T-helper 22 cell (primary cell): ENCODE results near the gene AEBP1.

Source experiments
- DNase-seq: peaks from one replicate; pipeline ENCODE4 v3.0.0-alpha.2; 2020; ENCODE audit warnings: low read depth

Gene AEBP1

DNA sequence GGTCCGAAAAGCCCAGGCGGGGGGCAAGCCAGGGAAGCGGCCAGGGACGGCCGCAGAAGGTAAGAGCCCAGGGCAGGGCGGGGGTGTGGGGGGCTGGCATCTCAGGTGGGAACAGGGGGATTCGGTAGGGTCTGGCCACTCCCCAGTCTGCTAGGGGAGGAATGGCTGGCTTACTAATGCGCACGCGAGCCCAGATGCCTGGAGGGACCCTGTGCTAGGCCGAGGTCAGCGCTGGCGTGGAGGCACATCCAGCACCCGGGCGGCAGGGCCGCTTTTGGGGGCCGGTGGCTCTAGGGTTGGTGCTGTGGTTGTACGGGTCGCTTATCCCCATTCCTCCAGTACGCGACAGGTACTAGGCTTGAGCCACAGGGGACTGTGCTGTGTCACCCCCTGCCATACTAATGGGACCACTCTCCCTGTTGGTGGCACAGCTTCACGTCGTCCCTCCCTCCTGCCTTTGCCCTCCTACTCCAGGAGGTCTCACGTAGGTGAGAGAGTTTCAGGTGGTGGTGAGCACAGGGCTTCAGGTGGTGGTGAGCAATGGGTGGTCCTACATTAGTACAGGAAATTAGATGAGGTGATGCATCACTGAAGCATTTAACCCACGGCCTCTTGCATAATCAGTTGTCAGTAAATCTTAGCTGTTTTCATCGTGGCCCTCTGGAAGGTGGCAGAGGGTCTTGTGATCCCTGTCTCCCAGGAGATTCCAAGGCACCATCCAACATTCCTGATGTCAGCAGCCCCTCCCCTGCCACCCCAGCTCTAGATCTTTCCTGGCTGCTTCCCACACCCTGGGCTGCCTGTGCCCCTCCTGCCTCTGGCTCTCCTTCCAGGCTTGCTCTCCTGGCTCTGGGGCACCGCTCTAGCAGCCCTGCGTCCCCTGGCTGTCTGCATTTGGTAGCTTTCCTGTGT is 971 bp downstream of the AEBP1 start:
- DNase-seq: no peak

GRCh38 chr7:44105832-44106231 is 1.7 kb downstream of the AEBP1 start:
- no peak for DNase-seq

GRCh38 chr7:44106311-44107065 is 2.3 kb downstream of the AEBP1 start:
- DNase-seq: no peak

DNA sequence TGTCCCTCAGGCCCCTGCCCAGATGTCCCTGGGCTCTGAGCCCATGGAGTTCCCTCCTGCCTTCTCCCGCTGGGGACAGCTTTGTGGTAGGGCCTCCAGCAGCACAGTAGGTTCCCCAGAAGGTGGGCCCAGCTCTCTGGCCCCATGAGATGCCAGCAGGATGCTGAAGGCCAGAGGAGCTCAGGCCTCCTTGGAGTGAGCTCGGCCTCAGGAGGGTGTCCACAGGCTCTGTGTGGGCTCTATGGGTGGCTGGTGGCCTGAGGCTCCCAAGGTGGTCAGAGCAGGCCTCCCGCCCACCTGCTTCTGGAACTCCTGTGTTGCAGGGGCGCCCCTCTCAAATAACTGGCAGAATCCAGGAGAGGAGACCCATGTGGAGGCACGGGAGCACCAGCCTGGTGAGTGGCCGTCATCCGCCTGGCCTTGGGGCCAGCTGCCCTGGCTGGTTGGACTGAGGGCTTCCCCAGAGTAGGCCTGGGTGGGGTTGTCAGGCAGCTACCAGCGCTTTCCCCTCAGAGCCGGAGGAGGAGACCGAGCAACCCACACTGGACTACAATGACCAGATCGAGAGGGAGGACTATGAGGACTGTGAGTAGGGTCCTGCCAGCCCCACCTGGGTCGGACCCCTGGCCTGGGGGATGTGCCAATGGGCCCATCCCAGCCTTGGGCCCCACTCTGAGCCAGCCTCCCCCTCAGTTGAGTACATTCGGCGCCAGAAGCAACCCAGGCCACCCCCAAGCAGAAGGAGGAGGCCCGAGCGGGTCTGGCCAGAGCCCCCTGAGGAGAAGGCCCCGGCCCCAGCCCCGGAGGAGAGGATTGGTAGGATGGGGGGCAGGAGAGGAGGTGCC is 3.2 kb downstream of the AEBP1 start:
- no peak for DNase-seq

- DNase-seq: no peak
Observed at GRCh38 chr7:44107961-44108767, 4.0 kb downstream of the AEBP1 start.

GRCh38 chr7:44108768-44109750 is 4.9 kb downstream of the AEBP1 start:
- no peak for DNase-seq

- DNase-seq: no peak
Observed at GRCh38 chr7:44109991-44110390, 5.8 kb downstream of the AEBP1 start.

GRCh38 chr7:44110719-44111635 is 6.8 kb downstream of the AEBP1 start:
- DNase-seq: no peak

DNA sequence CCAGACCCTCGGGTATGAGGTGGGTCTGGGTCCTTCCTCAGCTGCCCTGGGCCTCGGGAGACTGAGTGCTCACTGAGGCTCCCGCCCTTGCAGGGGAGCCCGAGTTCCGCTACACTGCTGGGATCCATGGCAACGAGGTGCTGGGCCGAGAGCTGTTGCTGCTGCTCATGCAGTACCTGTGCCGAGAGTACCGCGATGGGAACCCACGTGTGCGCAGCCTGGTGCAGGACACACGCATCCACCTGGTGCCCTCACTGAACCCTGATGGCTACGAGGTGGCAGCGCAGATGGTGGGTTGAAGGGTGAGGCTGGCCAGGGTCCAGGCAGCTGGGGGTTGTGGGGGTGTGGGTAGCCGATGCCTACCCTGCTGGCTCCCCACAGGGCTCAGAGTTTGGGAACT is 7.6 kb downstream of the AEBP1 start:
- DNase-seq: no peak

- DNase-seq: no peak
Observed at GRCh38 chr7:44112231-44112996, 8.3 kb downstream of the AEBP1 start.

GRCh38 chr7:44112997-44113763 is 9.0 kb downstream of the AEBP1 start:
- DNase-seq: no peak

GRCh38 chr7:44113764-44114354 is 9.7 kb downstream of the AEBP1 start:
- no peak for DNase-seq

DNA sequence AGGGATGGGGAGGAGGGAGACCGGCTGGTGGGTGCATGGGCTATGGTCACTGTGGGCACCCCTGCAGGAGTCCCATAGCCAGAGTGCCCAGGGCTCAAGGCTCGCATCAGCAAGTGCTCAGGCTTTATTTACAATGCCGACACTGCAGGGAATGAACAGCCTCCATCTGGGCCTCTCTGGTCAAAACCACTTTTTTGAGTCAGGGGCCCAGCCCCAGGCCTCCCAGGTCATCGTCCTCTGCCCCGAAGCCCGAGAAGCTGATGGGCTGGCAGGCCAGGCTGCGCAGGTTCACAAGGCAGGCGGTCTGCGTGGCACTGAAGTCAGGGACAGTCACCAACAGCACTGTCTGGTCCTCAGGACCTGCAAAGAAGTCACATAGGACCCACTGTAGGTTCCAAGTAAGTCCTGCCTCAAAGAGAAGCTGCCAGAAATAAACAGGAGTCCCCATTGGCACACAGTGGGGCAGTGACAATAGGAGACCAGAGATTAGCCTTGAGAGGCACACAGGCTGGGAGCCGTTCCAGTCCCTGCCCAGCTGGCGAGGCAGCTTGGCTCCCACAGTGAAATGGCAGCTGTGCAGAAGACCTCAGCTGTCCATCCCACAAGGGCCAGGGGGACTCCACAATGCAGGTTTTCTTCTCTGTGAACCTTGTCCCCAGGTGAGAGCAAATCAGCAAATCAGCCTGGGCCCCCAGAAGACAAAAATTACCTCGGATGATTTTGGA is 10.6 kb downstream of the AEBP1 start:
- no peak for DNase-seq

DNA sequence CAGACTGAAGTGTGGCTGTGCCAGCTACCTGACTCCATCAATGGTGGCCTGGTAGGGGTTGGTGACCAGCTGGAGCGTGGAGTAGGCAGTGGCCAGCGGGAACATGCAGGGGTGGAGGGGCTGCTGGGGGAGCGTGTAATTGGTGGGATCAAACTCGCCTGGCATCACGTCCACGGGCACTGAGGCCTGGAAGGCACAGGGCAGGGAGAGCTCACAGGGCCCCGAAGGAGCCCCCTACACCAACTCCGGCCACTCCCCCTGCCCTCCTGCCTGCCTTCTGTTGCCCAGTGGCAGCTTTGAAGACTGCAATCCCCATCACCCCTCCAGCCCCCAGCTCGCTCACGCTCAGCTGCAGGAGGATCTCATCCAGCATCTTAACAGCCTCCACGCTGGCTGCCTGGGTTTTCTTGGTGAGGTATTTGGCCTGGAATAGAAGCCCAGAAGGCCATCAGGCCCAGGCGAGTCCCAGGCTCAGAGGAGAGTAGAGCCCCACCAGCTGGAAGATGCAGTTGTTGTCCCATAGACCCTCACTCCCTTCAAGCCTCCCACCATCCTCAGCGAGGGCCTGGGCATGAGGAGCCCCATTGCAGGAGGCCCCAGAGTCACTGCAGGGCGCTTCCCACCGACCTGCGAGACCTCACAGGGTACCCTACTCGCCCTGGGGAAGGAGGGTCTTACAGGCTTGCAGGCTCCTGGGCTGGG is 12.1 kb downstream of the AEBP1 start:
- DNase-seq: no peak

- DNase-seq: no peak
Observed at GRCh38 chr7:44116789-44117666, 12.9 kb downstream of the AEBP1 start.
